Pons (tissue), 1 donor: ENCODE results near the gene ZBTB1.
"Not testable (repeated sequence)": the region's sequence is repeated elsewhere in the genome, so short reads cannot be mapped to it uniquely, and the experiment has no call there.

Source experiments
- DNase-seq: peaks from one replicate; pipeline ENCODE4 v3.0.0-alpha.2; 2016; ENCODE audit warnings: low spot score

The ZBTB1 gene

GRCh38 chr14:64531567-64531966 lies 27.0 kb downstream of the ZBTB1 start:
- no peak for DNase-seq

- no peak for DNase-seq
Measured at GRCh38 chr14:64536488-64537245, 32.1 kb downstream of the ZBTB1 start.

GRCh38 chr14:64540208-64541202 lies 35.9 kb downstream of the ZBTB1 start, which contains the start of gene HSPA2:
Gene HSPA2, plus strand, starts transcription at chr14:64540741. Its CDS starts 109 bp downstream, at chr14:64540850.
- DNase-seq = peak; percentile 100

GRCh38 chr14:64541261-64541971 lies 36.8 kb downstream of the ZBTB1 start:
- peak; percentile 32 for DNase-seq

- DNase-seq = no peak
Measured at GRCh38 chr14:64541972-64542835, 37.6 kb downstream of the ZBTB1 start.

GRCh38 chr14:64542836-64543201 lies 38.2 kb downstream of the ZBTB1 start:
- DNase-seq = no peak

GRCh38 chr14:64544607-64545312 lies 40.2 kb downstream of the ZBTB1 start:
- no peak for DNase-seq

- no peak for DNase-seq
Measured at GRCh38 chr14:64549016-64549415, 44.4 kb downstream of the ZBTB1 start.

- DNase-seq = no peak
Measured at GRCh38 chr14:64549791-64550620, 45.4 kb downstream of the ZBTB1 start, which contains the start of gene PPP1R36. Gene PPP1R36, plus strand, starts transcription at chr14:64549961. Its CDS starts 37 bp downstream, at chr14:64549998.

- DNase-seq = peak; percentile 81
Measured at GRCh38 chr14:64550621-64551333, 46.2 kb downstream of the ZBTB1 start.

GRCh38 chr14:64554556-64554955 lies 50.0 kb downstream of the ZBTB1 start:
- DNase-seq = no peak

GRCh38 chr14:64556526-64556925 lies 52.0 kb downstream of the ZBTB1 start:
- DNase-seq = no peak

GRCh38 chr14:64558216-64558615 lies 53.6 kb downstream of the ZBTB1 start:
- not testable (repeated sequence) for DNase-seq

- DNase-seq = no peak
Measured at GRCh38 chr14:64561631-64562030, 57.1 kb downstream of the ZBTB1 start.

GRCh38 chr14:64562436-64562835 lies 57.9 kb downstream of the ZBTB1 start:
- no peak for DNase-seq

GRCh38 chr14:64563696-64564095 lies 59.1 kb downstream of the ZBTB1 start:
- peak; percentile 92 for DNase-seq

- no peak for DNase-seq
Measured at GRCh38 chr14:64566651-64567122, 62.1 kb downstream of the ZBTB1 start.

- peak; percentile 80 for DNase-seq
Measured at GRCh38 chr14:64569138-64569631, 64.6 kb downstream of the ZBTB1 start.
